GM10248 (cell line): ENCODE data around the gene OLA1.
A peak's percentile ranks its signal among the peaks of the same experiment; 100 is the strongest.

Source experiments
- CTCF ChIA-PET: fragments of 300-600 bp; sonication (Branson Sonifier 250); formaldehyde crosslinking; extraction: SDS; loops from one replicate; lab custom pipeline; 2021; ENCODE audit warnings: antibody characterized with exemption; lab: Yijun Ruan, JAX
- POLR2A ChIA-PET: fragments of 350-650 bp; sonication (Branson Sonifier 250); formaldehyde crosslinking; extraction: SDS; loops from one replicate; lab custom pipeline; 2020; ENCODE audit warnings: antibody characterized with exemption; lab: Yijun Ruan, JAX
- DNase-seq: peaks from one replicate; pipeline ENCODE4 v3.0.0; 2012; ENCODE audit errors: extremely low spot score
- TF ChIP-seq, protein P1 (sequence below): IDR thresholded peaks from 2 replicates; pipeline ENCODE4 v1.5.1; 2012; ENCODE audit warnings: mild to moderate bottlenecking, low read depth; ENCODE audit errors: extremely low read depth, missing control alignments, control extremely low read depth

The OLA1 gene

DNA sequence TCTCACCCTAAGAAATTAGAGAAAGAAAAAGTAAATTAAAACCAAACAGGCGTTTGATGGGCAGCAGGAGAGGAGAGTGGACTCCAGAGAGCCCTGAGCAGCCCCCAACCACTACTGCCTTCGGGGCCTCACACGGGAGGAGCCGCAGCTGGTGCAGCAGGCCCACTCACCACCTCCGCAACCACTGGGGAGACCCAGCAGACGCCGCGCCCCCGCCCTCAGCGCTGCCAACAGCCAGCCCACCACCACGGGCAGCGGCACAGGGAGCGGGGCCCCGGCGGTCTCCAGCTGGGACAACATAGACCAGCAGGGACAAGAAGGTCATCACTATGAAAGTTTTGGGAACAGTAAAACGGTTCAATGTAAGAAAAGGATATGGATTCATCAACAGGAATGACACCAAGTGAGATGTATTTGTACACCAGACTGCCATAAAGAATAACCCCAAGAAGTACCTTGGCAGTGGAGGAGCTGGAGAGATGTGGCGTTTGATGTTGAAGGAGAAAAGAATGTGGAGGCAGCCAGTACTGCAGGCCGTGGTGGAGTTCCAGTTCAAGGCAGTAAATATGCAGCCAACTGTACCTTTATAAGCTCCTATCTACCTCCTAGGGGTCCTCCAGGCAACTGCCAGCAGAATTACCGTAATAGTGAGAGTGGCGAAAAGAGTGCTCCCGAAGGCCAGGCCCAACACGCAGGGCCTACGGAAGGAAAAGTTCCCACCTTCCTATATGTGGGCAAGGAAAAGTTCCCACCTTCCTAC is 76.5 kb downstream of the OLA1 start:
- DNase-seq = no peak
- POLR2A ChIA-PET = no interaction called here
- TF ChIP-seq, protein P1, sequence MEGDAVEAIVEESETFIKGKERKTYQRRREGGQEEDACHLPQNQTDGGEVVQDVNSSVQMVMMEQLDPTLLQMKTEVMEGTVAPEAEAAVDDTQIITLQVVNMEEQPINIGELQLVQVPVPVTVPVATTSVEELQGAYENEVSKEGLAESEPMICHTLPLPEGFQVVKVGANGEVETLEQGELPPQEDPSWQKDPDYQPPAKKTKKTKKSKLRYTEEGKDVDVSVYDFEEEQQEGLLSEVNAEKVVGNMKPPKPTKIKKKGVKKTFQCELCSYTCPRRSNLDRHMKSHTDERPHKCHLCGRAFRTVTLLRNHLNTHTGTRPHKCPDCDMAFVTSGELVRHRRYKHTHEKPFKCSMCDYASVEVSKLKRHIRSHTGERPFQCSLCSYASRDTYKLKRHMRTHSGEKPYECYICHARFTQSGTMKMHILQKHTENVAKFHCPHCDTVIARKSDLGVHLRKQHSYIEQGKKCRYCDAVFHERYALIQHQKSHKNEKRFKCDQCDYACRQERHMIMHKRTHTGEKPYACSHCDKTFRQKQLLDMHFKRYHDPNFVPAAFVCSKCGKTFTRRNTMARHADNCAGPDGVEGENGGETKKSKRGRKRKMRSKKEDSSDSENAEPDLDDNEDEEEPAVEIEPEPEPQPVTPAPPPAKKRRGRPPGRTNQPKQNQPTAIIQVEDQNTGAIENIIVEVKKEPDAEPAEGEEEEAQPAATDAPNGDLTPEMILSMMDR = no peak
- CTCF ChIA-PET = interaction anchor here (1.0 kb wide), 1 partner anchor 14 kb away, joined by 4 read pairs; no protein-coding TSS in a partner anchor

DNA sequence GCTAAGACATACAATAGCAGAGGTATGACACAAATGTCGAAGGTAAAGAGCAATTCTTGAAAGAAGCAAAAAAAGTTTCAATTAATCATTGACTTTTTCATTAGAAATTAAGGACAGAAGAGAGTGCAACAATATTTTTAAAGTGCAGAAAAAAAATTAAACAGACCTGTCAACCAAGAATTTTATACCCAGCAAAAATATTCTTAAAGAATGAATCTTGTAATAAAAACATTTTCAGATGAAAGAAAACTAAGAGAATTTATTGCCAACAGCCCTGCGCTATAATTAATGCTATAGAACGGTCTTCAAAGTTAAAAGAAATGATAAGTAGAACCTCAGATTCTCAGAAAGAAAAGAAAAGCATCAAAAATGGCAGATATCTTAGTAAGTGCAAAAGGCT is 79.0 kb downstream of the OLA1 start:
- POLR2A ChIA-PET = no interaction called here
- CTCF ChIA-PET = interaction anchor here (1.5 kb wide), 1 partner anchor 11 kb away, joined by 5 read pairs; no protein-coding TSS in a partner anchor
- TF ChIP-seq, protein P1 = no peak
- no peak for DNase-seq

DNA sequence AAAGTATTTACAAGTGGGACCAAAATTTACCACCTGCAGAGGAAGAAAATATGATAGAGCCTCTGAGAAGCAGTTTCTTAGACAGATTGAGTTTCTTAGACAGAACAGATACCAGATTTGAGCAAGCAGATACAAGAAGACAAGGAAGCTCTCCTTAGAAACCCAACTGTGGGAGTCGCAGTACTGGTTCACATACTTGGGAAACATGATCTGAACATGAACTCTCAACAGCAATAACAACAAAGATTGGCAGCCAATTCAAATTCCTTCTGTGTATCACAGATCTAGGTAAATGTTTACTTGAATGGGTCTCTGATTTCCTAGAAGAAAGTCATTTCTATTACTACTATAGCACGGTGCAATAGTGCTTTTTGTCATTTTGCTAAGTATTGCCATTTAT is 82.1 kb downstream of the OLA1 start:
- DNase-seq = no peak
- POLR2A ChIA-PET = no interaction called here
- TF ChIP-seq, protein P1 = no peak
- CTCF ChIA-PET = no interaction called here

DNA sequence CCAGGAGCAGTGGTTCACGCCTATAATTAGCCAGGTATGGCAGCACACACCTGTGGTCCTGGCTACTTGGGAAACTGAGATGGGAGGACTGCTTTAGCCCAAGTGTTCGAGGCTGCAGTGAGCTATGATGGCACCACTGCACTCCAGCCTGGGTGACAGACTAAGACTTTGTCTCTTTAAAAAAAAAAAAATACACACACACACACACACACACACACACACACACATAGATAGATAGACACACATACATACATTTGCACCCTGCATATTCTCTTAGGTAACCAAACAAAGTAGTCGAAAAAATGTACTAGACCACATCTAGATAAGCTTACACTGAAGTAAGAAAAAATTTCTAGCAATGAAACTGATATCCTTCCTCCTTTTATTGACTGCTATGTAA is 86.8 kb downstream of the OLA1 start:
- POLR2A ChIA-PET = interaction anchor here (0.6 kb wide), 1 partner anchor 204 kb away, joined by 5 read pairs; no protein-coding TSS in a partner anchor
- TF ChIP-seq, protein P1 = no peak
- CTCF ChIA-PET = interaction anchor here (0.7 to 1.1 kb wide), 4 partner anchors 10 to 810 kb away, joined by 3 to 4 read pairs (median 3); no protein-coding TSS in a partner anchor
- DNase-seq = no peak

DNA sequence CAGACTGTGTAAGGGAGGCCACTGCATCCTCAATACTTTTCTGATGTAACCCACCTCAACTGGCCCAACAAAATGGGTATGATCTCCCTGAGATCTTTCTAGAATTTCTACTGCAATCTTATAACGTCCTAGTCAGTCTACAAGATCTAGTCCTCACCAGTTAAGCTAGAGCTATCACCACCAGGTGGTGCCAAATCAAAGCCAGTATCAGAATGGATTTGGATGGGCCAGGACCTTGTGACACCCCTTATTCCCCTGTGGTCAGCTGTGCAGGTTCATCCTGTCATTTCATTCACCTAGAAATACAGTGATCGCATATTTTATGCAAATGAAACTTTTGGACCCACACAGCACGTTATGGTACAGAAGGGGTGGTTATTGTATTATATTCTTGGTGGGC is 90.3 kb downstream of the OLA1 start:
- peak; percentile 38 for DNase-seq
- ChIA-PET POLR2A (no interaction called here), CTCF (interaction anchor here (0.7 to 3.2 kb wide), 10 partner anchors 11 to 187 kb away, joined by 3 to 17 read pairs (median 4); no protein-coding TSS in a partner anchor)
- TF ChIP-seq, protein P1 = peak; percentile 54

DNA sequence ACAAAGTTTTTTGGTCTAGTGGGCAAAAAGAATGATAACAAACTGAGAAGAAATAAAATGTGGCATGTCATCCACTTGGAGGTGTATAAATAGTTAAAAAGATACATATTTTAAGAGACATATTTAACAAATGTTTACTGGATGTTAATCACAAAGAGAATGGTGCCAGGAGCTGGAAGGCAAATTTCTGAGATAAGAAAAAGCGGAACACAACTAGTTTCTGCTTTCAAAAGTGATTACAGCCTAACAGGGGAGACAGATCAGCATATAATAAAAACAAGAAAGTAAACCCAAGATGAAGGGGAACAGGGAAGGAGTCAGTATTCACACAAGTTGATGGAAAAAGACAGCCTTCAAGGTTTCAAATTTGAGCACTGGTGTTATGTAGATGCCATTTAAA is 91.3 kb downstream of the OLA1 start:
- ChIA-PET CTCF (interaction anchor here (3.2 kb wide), 1 partner anchor 180 kb away, joined by 9 read pairs; no protein-coding TSS in a partner anchor), POLR2A (no interaction called here)
- TF ChIP-seq, protein P1 = no peak
- no peak for DNase-seq
